DOHH2 (cell line): ENCODE results near the gene NXT1.
"Not testable (repeated sequence)": the region's sequence is repeated elsewhere in the genome, so short reads cannot be mapped to it uniquely, and the experiment has no call there.

Source experiments
- H3F3A ChIP-seq: fragments of 200-600 bp; sonication (generic), shearing (Covaris generic); 2 replicates; pipeline ENCODE4 v1.6.0; 2016; ENCODE audit warnings: antibody characterized with exemption, mild to moderate bottlenecking; ENCODE audit not compliant: control insufficient read depth, insufficient read depth
- H3K27ac ChIP-seq: fragments of 200-600 bp; sonication (generic); 2 replicates; pipeline ENCODE4 v1.5.1; 2014; ENCODE audit warnings: low read depth, mild to moderate bottlenecking, low read length, moderate library complexity
- H3K27me3 ChIP-seq: fragments of 200-600 bp; sonication (generic); 2 replicates; pipeline ENCODE4 v1.6.1; 2014; ENCODE audit warnings: mild to moderate bottlenecking, low read length, mixed read lengths; ENCODE audit not compliant: control insufficient read depth
- H3K36me3 ChIP-seq: fragments of 200-600 bp; sonication (generic); 2 replicates; pipeline ENCODE4 v1.6.1; 2014; ENCODE audit warnings: mild to moderate bottlenecking, low read length, moderate library complexity, mixed read lengths; ENCODE audit not compliant: control insufficient read depth
- H3K4me1 ChIP-seq: fragments of 200-600 bp; sonication (generic); 2 replicates; pipeline ENCODE4 v1.6.1; 2014; ENCODE audit warnings: mild to moderate bottlenecking, low read length, mixed read lengths; ENCODE audit not compliant: control insufficient read depth
- H3K4me2 ChIP-seq: fragments of 200-600 bp; sonication (generic); 2 replicates; pipeline ENCODE4 v1.6.0; 2014; ENCODE audit warnings: mild to moderate bottlenecking, low read length, moderate library complexity
- H3K4me3 ChIP-seq: fragments of 200-600 bp; sonication (generic); 2 replicates; pipeline ENCODE4 v1.5.1; 2014; ENCODE audit warnings: mild to moderate bottlenecking, low read length, mixed read lengths
- H3K79me2 ChIP-seq: fragments of 200-600 bp; sonication (generic); 2 replicates; pipeline ENCODE4 v1.6.1; 2014; ENCODE audit warnings: mild to moderate bottlenecking, low read length, mixed read lengths; ENCODE audit not compliant: control insufficient read depth
- H3K9me2 ChIP-seq: fragments of 200-600 bp; sonication (generic); replicated peaks from 2 replicates; pipeline ENCODE4 v1.6.1; 2014; ENCODE audit warnings: mild to moderate bottlenecking, low read length, mixed read lengths; ENCODE audit not compliant: control insufficient read depth
- H3K9me3 ChIP-seq: fragments of 200-600 bp; sonication (generic); 2 replicates; pipeline ENCODE4 v1.6.1; 2014; ENCODE audit warnings: antibody characterized with exemption, low read length, mixed read lengths; ENCODE audit not compliant: control insufficient read depth, insufficient read depth
- H4K20me1 ChIP-seq: fragments of 200-600 bp; sonication (generic); 2 replicates; pipeline ENCODE4 v1.6.0; 2014; ENCODE audit warnings: low read depth, mild to moderate bottlenecking, antibody characterized with exemption, low read length, moderate library complexity; ENCODE audit not compliant: control insufficient read depth, insufficient read depth
- EZH2phosphoT487 ChIP-seq: fragments of 200-600 bp; sonication (generic); IDR thresholded peaks from 2 replicates; pipeline ENCODE4 v1.6.1; 2017; ENCODE audit warnings: borderline replicate concordance, mild to moderate bottlenecking, antibody characterized with exemption, low read length, moderate library complexity, mixed read lengths
- TF ChIP-seq, protein P1 (sequence below): fragments of 200-600 bp; sonication (generic); IDR thresholded peaks from one replicate; pipeline ENCODE4 v1.5.1; 2014; ENCODE audit warnings: antibody characterized with exemption, mild to moderate bottlenecking, low read depth, low read length; ENCODE audit not compliant: poor library complexity, severe bottlenecking

NXT1 gene

DNA sequence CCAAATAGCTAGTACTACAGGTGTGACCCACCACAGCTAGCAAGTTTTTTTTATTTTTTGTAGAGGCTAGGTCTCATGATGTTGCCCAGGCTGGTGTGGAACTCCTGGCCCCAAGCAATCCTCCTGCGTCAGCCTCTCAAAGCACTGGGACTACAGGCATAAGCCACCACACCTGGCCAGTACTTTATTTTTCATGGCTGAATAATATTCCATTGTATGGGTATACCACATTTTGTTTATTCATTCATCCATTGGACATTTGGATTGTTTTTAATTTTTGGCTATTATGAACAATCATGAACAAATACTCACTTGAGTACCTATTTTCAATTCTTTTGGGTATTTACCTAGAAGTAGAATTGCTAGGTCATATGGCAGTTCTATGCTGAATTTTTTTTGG lies 7.0 kb upstream of the NXT1 start:
- Histone ChIP-seq H3K4me2 (no peak overlapping the region), H4K20me1 (no peaks in the 10 kb centered on the region), H3K36me3 (no peaks in the 10 kb centered on the region), H3F3A (no peaks in the 10 kb centered on the region), H3K4me3 (no peak overlapping the region), H3K9me2 (no peaks in the 10 kb centered on the region), H3K79me2 (peaks cover 5% of the 10 kb centered on the region), H3K27ac (no peak overlapping the region), H3K9me3 (no peaks in the 10 kb centered on the region), H3K27me3 (no peaks in the 10 kb centered on the region), H3K4me1 (peaks cover 1% of the 10 kb centered on the region)
- TF ChIP-seq, protein P1, sequence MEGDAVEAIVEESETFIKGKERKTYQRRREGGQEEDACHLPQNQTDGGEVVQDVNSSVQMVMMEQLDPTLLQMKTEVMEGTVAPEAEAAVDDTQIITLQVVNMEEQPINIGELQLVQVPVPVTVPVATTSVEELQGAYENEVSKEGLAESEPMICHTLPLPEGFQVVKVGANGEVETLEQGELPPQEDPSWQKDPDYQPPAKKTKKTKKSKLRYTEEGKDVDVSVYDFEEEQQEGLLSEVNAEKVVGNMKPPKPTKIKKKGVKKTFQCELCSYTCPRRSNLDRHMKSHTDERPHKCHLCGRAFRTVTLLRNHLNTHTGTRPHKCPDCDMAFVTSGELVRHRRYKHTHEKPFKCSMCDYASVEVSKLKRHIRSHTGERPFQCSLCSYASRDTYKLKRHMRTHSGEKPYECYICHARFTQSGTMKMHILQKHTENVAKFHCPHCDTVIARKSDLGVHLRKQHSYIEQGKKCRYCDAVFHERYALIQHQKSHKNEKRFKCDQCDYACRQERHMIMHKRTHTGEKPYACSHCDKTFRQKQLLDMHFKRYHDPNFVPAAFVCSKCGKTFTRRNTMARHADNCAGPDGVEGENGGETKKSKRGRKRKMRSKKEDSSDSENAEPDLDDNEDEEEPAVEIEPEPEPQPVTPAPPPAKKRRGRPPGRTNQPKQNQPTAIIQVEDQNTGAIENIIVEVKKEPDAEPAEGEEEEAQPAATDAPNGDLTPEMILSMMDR = no peak
- TF ChIP-seq EZH2phosphoT487 = no peak

DNA sequence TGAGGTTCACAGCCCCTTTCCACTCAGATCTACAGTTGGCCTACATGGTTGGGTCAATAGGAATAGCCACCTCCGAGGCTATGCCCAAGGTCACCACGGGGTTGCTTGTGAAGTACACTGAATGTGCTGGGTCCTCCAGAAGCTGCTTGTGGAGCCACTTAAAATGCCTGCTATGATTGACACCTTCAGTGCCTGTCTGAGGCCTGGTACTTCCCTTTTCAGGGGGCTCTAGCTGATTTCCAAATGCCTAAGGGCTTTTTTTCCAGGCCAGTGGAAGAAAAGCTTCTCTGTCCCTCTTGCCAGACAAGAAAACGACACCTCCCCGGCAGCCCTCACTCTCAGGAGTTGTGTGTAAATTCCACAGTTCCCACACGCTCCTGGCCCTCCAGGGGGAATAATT lies 6.3 kb upstream of the NXT1 start:
- no peaks in the 10 kb centered on the region for H4K20me1 ChIP-seq
- H3K4me2 ChIP-seq = no peak overlapping the region
- no peak for TF ChIP-seq EZH2phosphoT487
- TF ChIP-seq, protein P1 = no peak
- H3K9me3 ChIP-seq = no peaks in the 10 kb centered on the region
- H3K4me1 ChIP-seq = peaks cover 9% of the 10 kb centered on the region
- no peaks in the 10 kb centered on the region for H3F3A ChIP-seq
- H3K79me2 ChIP-seq = peaks cover 13% of the 10 kb centered on the region
- no peaks in the 10 kb centered on the region for H3K27me3 ChIP-seq
- no peaks in the 10 kb centered on the region for H3K9me2 ChIP-seq
- no peak overlapping the region for H3K27ac ChIP-seq
- H3K36me3 ChIP-seq = no peaks in the 10 kb centered on the region
- no peak overlapping the region for H3K4me3 ChIP-seq

DNA sequence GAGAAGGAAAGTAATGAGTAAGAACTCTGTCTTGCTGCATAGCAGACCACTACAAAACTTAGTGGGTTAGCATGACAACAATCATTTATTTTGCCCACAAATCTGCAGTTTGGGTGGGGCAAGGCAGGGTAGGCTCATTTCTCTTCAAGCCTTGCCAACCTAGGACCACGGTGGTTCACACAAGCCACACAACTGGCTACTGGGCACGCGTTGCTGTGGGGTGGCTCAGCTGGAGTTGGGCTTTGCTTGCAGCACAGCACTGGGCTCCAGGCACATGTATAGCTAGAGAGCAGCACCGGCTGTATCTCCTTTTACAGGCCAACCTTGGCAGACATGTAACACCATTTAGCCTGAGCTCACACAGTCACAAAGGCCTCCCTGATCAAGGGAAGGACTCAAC lies 4.6 kb upstream of the NXT1 start:
- Histone ChIP-seq H3K27me3 (no peaks in the 10 kb centered on the region), H3K4me2 (no peak overlapping the region), H3K27ac (no peak overlapping the region), H3K9me2 (no peaks in the 10 kb centered on the region), H3F3A (no peaks in the 10 kb centered on the region), H4K20me1 (no peaks in the 10 kb centered on the region), H3K36me3 (peaks cover 4% of the 10 kb centered on the region), H3K9me3 (no peaks in the 10 kb centered on the region), H3K79me2 (peaks cover 20% of the 10 kb centered on the region), H3K4me3 (no peak overlapping the region), H3K4me1 (peaks cover 11% of the 10 kb centered on the region)
- no peak for TF ChIP-seq EZH2phosphoT487
- TF ChIP-seq, protein P1 = no peak

DNA sequence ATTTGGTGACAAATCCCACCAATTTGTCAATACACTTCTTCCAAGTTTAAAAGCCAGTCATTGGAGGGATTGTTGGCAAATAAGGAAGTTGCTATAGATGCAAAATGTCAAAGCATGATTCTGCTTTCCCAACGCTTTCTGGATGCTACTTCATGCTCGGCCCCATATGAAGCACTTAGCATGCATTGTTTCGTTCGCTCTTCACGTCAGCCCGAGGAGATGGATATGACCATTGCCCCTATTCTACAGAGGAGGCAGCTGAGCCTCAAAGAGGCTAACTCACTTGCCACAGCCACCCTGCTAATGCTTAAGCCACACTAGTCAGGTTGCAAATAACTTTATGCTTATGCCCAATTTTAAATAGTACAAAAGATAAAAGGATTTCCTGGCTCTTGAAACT lies 2.8 kb upstream of the NXT1 start:
- peaks cover 13% of the 10 kb centered on the region for H3K36me3 ChIP-seq
- H3K4me1 ChIP-seq = peaks cover 21% of the 10 kb centered on the region
- no peaks in the 10 kb centered on the region for H3F3A ChIP-seq
- no peak overlapping the region for H3K4me3 ChIP-seq
- H4K20me1 ChIP-seq = peaks cover 7% of the 10 kb centered on the region
- no peak for TF ChIP-seq EZH2phosphoT487
- TF ChIP-seq, protein P1 = no peak
- peaks cover 37% of the 10 kb centered on the region for H3K79me2 ChIP-seq
- no peaks in the 10 kb centered on the region for H3K9me2 ChIP-seq
- H3K4me2 ChIP-seq = no peak overlapping the region
- H3K9me3 ChIP-seq = no peaks in the 10 kb centered on the region
- no peaks in the 10 kb centered on the region for H3K27me3 ChIP-seq
- H3K27ac ChIP-seq = no peak overlapping the region

DNA sequence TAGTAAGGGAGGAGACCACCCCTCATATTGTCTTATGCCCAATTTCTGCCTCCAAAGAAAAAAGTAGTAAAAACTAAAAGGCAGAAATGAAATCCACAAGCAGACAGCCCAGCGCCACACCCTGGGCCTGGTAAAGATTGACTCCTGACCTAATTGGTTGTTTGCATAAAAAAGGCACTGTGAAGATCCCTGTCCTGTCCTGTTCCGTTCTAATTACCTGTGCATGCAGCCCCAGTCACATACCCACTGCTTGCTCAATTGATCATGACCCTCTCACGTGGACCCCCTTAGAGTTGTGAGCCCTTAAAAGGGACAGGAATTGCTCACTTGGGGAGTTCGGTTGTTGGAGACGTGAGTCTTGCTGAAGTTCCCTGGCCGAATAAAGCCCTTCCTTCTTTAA lies 2.1 kb upstream of the NXT1 start:
- Histone ChIP-seq H3K4me1 (peaks cover 24% of the 10 kb centered on the region), H3K79me2 (peaks cover 45% of the 10 kb centered on the region), H3K4me3 (peak overlapping the region; percentile 92; the same call in 1 of the 2 replicates), H3K4me2 (peak overlapping the region; percentile 97), H3K36me3 (peaks cover 20% of the 10 kb centered on the region)
- not testable (repeated sequence) for H3F3A ChIP-seq, H3K27me3 ChIP-seq, H4K20me1 ChIP-seq, H3K27ac ChIP-seq, H3K9me2 ChIP-seq, H3K9me3 ChIP-seq
